GM19025 (cell line): ENCODE data around the gene PHAF1.

Experiments used
- ATAC-seq: cut with Tn5 transposase; IDR thresholded peaks from one replicate; pipeline ENCODE4 v1.9.1; 2021; ENCODE audit warnings: mild to moderate bottlenecking, low read depth, moderate library complexity; ENCODE audit not compliant: unreplicated experiment

PHAF1 gene

GRCh38 chr16:67191411-67191994 lies 81.8 kb downstream of the PHAF1 start:
- ATAC-seq = no peak

GRCh38 chr16:67191995-67192681 lies 82.4 kb downstream of the PHAF1 start, which contains the start of gene E2F4:
E2F4 (plus strand) TSS chr16:67192155; CDS start chr16:67192228, 73 bp downstream.
- ATAC-seq = peak; percentile 90

- ATAC-seq = no peak
These were observed 83.1 kb downstream of the PHAF1 start for GRCh38 chr16:67192781-67193361.

GRCh38 chr16:67193536-67193935 lies 83.8 kb downstream of the PHAF1 start:
- ATAC-seq = no peak

- ATAC-seq = no peak
These were observed 84.5 kb downstream of the PHAF1 start for GRCh38 chr16:67194260-67194659.

- no peak for ATAC-seq
These were observed 85.9 kb downstream of the PHAF1 start for GRCh38 chr16:67195676-67196075.

- ATAC-seq = no peak
These were observed 87.1 kb downstream of the PHAF1 start for GRCh38 chr16:67196881-67197280.

GRCh38 chr16:67197704-67198103 lies 88.0 kb downstream of the PHAF1 start:
- ATAC-seq = no peak
